ENCODE data around the gene GNB3.

GNB3 gene

DNA sequence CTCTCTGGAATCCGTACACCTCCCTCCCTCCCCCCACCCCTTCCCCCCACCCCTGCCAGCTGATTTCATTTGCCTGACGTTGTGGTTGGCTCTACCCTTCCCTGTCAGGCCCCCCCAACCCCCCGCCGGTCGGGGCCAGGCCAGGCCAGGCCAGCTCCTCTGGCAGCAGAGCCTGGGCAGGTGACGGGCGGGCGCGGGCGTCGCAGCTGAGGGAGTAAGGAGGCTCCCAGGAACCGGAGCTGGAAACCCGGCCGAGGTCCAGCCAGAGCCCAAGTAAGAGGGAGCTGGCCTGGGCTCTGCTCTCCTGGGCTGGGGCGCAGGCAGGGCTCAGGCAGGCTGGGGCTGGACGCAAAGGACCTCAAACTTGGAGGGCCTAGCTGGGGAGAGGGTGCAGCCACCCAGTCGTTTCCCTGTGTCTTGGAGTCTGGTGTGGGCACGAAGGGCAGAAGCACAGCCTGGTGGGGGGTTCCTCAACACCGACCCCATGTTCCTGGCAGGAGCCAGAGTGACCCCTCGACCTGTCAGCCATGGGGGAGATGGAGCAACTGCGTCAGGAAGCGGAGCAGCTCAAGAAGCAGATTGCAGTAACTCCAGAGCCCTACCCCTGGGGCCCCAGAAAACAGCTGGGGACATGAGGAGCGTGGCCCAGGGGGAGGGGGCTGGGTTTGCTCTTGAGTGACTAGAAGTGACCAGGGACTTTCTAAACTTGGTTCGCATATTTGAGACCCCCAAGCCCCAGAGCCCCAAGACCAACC, at the start of gene GNB3:
Gene GNB3, plus strand, starts transcription at position 165 of the 755 bp plus-strand sequence. Its CDS starts 363 bp downstream, at position 528.
- no peak for DNase-seq

DNA sequence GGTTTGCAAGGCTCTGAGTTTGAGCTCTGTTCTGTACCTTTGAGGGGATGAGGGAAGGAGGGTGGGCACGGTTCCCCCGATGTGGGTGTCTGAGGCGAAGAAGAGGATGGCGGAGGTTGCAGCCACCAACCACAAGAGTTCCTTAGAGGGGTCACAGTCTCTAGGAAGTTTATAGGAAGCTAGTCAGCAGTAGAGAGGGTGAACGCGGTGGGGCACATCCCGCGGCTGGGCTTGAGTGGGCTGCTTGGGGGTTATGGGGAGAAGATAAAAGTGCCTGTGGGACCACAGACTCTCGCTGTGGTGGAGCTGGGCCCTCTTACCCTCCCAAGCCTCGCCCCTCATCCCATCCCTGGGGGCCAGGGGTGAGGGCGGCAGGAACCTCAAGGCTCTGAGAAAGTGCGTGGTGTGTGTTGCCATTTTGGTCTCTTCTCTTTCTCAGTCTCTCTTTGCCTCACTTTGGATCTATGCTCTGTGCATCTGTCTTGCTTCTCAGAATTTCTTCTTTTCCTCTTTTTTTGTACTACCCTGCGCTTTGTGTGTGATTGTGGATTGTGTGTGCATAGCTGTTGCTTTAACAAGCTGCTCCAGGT, 48.7 kb upstream of the GNB3 start:
- no peak for DNase-seq

DNA sequence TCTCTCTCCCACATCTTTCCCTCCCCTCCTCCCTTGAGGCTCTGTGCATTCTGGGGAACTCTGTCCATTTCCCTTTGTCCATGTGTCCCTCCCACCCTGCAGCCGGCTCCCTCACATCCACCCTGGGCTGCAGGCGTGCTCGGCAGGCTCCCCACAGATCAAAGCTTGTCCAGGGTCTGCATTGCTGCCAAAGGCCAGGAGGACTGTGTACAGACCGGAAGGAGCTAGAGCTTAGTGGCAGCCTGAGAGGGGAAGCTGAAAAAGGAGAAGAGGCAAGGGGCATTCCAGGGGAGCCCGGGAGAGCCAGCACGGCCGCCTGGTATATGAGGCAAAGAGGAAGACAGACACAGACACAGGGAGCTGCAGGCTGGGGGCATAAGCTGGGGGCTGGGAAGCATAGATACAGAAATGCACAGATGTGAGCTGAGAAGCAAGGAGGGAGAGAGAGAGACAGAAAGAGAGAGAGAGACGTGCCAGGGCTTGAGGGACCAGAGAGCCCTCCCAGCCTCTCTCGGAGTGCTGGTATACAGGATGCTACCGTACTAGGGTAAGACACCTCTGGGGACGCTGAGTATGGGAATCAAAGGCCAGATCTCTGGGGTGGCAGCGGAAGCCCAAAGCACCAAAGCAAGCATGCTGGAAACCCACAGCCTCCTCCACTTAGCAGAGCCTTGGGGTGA, 48.1 kb upstream of the GNB3 start:
- no peak for DNase-seq

DNA sequence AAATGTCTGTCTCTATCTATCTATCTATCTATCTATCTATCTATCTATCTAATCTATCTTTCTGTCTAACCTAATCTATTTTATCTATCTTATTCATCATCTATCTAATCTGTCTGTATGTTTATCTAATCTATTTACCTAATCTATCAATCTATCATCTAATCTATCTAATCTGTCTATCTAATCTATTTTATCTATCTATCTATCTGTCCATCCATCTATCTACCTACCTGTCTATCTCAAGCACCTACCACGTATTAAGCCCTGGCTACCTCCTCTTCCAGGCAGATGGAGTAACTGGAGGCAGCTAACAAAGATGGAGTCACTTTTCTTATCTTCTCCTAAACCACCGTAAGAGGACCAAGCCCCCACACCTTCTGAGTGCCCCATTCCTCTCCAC, 45.6 kb upstream of the GNB3 start:
- DNase-seq = no peak

DNA sequence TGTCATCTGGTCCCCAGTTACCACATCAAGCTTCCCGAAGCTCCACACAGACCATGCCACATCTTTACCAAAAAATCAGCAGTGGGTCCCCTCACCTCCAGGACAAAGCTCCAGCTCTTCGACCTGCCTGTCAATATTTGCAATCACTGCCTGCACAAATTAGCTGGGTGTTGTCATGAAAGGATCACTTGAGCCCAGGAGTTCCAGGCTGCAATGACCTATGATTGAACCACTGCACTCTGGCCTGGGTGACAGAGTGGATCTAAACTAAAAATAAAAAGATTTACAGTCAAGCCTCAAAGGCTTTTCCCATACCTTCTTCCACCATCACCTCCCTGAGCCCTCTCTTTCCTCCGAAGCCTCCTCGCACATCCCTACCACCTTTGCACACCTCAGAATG, 44.1 kb upstream of the GNB3 start:
- DNase-seq = no peak

DNA sequence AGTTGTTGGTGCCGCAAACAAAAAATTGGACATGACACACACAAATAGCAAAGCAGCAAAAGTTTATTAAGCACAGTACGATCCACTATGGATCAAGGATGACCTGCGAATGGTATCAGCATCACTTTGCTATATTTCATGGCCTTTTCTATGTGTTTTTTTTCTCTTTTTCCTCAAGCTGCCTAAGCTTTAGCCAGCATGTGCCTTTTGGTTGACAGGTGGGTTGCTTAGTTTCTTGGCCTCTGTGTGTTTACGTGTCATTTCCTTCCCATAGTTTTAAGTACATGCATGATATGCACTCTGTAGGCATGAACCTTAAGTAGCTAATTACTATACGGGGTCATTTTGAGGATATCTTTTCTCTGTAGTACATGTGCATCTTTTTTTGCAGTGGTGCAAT, 41.6 kb upstream of the GNB3 start:
- DNase-seq = no peak

DNA sequence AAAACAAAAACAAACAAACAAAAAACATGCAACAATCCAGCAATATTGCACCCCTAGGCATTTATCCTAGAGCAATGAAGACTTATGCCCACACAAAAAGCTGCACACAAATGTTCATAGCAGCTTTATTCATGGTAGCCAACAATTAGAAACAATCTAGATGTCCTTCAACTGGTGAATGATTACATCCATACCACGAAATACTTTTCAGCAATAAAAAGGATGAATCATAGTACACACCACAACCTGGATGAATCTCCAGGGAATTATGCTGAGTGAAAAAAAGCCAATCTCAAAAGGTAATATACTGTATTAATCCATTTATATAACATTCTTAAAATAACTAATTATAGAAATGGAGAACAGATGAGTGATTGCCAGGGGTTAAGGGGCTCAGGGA, 33.6 kb upstream of the GNB3 start:
- DNase-seq = no peak

DNA sequence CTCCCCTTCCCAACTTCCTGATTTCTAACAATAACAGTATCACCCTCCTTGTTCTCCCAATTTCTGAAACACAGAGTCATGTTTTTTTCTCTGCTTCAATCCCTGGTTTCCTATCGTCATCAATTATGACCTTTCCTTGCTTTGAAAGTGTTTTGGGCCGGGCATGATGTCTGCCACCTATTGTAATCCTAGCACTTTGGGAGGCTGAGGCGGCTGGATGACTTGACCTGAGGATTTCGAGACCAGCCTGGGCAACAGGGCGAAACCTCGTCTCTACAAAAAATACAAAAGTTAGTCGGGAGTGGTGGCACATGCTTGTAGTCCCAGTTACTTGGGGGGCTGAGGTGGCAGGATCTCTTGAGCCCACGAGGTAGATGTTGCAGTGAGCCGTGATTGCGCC, 31.7 kb upstream of the GNB3 start:
- no peak for DNase-seq

DNA sequence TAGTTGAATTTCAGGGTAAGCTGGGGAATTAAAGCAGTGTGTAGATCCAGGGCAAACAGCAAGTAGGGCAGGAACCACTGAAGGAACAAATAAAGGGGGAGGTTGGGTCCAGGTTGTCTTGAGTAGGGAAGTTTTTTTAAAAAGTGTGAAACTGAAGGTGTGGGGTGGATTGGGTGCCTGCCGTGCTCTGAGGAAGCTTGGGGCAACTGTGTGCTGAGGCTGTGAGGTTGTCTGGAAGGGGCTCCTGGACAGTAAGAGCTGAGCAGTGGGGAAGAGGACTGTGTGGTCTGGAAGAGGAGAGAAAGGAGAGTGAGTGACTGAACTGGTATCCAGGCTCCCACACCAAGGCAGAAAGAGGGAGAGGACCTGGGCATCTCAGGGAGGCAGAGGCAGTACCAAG, 30.0 kb upstream of the GNB3 start:
- no peak for DNase-seq

DNA sequence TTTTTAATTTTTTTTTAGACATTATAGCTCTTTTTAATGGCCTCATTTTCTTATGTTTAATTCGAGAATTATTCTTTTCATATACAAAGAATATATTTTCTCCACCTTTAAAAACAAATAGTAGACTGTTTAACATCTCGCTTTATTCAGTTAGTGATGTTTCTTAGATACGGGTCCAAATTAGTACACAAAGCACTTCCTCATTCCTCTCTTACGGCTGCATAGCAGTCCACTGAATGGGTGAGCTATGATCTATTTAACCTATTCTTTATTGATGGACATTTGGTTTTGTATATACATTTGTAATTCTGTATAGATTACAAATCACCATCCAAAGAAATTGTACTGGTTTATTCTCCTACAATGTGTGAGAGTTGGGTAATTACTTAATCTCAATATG, 27.4 kb upstream of the GNB3 start:
- no peak for DNase-seq

DNA sequence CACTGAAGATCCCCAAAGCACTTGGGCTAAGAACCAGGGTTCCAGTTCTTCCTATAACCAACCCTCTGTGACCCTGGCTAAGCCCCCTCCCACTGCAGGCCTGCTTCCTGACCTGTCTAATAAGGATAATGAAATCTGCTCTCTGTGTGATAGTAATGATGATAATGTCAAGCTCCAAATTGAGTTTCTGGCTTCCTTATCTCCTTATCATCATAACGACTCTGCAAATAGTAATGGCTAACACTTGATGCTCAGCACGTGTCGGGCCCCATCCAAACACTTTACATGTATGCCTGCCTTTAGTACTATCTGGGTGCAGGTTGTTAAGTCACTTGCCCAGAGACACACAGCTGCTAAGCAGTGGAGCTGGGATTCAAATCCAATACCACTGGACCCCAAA, 24.1 kb upstream of the GNB3 start:
- no peak for DNase-seq

DNA sequence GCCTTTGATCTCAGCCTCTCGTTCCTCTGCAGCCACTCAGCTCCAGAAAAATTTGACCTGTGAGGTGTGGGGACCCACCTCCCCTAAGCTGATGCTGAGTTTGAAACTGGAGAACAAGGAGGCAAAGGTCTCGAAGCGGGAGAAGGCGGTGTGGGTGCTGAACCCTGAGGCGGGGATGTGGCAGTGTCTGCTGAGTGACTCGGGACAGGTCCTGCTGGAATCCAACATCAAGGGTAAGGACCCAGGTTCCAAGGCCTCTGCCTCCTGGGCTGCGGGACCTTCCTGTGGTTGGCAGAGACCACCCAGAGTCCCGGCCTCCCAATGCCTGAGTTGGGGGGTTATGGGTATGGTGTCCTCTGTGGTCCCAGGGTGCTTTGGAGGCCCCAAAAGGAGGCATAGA, 23.6 kb upstream of the GNB3 start:
- DNase-seq = no peak

DNA sequence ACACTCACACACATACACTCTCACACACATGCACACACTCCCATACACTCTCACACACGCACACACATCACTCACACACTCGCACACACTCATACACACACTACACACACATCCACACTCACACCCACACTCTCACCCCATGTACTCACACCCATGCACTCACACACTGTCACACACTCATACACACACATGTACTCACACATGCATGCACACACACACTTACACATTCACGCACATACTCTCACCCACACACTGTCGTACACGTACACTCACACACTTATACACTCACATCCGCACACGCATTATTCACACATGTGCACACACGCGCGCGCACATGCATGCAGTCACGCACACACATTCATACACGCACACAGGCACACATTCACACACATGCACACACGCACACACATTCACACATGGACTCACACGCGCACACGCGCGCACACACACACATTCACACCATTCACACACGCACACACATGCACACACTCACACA, 23.0 kb upstream of the GNB3 start:
- no peak for DNase-seq

DNA sequence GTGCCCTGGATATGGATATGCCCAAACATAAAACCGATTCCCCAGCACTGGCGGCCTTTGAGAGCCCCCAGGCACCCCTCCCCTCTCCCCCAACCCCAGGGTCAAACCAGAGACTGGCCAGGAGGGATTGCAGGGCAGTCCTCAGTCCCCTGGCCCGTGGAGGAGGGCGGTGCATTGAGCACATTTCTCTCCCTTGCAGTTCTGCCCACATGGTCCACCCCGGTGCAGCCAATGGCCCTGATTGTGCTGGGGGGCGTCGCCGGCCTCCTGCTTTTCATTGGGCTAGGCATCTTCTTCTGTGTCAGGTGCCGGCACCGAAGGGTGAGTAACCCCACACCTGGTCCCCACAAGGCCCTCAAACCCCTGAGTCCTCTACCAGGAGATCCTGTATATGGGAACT, 22.5 kb upstream of the GNB3 start:
- no peak for DNase-seq

DNA sequence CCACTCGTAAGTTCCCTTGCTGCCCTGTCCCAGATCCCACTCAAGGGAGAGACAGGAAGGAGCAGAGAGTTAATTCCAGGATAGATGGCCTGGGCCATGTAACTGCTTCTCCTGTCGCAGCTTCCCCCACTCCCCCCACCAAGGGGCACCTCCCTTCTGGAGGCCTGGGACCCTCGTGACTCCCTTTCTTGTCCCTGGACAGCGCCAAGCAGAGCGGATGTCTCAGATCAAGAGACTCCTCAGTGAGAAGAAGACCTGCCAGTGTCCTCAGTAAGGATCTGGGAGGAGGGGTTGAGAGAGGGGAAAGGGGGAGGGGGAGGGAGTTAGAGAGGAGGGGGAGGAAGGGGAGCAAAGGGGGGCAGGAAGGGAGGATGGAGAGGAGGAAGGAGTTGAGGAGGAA, 22.1 kb upstream of the GNB3 start:
- DNase-seq = no peak

DNA sequence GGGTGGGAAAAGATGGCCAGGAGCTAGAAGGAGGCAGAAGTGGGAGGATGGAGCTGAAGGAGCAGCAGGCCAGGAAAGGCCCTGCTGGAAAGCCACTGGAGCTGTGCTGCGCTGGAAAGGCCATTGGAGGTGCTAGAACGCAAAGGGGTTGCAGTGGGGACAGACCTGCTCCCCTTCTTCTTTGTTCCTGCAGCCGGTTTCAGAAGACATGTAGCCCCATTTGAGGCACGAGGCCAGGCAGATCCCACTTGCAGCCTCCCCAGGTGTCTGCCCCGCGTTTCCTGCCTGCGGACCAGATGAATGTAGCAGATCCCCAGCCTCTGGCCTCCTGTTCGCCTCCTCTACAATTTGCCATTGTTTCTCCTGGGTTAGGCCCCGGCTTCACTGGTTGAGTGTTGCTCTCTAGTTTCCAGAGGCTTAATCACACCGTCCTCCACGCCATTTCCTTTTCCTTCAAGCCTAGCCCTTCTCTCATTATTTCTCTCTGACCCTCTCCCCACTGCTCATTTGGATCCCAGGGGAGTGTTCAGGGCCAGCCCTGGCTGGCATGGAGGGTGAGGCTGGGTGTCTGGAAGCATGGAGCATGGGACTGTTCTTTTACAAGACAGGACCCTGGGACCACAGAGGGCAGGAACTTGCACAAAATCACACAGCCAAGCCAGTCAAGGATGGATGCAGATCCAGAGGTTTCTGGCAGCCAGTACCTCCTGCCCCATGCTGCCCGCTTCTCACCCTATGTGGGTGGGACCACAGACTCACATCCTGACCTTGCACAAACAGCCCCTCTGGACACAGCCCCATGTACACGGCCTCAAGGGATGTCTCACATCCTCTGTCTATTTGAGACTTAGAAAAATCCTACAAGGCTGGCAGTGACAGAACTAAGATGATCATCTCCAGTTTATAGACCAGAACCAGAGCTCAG, 21.4 kb upstream of the GNB3 start:
- DNase-seq = no peak

DNA sequence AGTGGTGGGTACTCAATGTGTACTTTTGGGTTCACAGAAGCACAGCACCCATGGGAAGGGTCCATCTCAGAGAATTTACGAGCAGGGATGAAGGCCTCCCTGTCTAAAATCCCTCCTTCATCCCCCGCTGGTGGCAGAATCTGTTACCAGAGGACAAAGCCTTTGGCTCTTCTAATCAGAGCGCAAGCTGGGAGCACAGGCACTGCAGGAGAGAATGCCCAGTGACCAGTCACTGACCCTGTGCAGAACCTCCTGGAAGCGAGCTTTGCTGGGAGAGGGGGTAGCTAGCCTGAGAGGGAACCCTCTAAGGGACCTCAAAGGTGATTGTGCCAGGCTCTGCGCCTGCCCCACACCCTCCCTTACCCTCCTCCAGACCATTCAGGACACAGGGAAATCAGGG, 20.6 kb upstream of the GNB3 start:
- no peak for DNase-seq

DNA sequence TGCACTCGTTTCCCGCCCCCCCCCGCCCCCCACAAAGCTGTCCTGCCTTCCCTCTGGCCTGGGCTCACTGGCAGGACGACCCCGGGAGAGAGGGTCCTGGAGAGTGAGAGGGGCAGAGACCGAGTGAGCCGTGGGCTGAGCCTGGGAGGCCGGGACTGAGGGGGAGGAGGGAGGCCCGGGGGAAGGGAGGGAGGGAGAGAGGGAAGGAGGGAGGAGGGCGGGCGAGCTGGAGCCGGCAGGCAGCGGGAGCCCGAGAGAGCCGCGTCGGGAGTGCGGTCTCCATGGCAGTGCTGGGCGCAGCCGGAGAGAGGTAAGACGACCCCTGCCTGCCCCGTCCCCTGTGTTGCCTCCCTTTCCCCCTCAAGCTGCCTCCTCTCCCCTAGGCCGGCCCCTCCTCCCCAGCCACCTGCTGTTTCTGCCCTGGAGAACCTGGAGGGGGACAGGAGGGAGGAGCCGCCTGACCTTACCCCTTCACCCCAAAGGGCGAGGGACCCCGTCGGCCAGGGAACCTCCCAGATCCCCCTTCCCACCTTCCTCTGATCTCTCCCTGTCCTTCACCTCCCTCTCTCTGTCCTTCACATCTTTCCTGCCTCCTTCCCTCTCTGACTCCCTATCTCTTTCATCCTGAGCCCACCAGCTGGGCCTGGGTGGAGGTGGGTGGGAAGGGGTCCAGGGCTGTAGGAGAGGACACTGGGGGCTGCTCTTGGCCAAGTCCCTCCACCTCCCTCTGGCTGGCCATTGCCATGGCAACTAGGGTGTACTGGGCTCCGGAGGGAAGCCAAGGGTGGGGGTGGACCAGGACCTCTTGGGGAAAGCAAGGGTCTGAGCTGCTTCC, 18.9 kb upstream of the GNB3 start, which contains the start of gene GPR162:
Gene GPR162, plus strand, starts transcription at position 231 of the 835 bp plus-strand sequence. CDS start 2,078 bp downstream, outside the sequence.
- DNase-seq = no peak

DNA sequence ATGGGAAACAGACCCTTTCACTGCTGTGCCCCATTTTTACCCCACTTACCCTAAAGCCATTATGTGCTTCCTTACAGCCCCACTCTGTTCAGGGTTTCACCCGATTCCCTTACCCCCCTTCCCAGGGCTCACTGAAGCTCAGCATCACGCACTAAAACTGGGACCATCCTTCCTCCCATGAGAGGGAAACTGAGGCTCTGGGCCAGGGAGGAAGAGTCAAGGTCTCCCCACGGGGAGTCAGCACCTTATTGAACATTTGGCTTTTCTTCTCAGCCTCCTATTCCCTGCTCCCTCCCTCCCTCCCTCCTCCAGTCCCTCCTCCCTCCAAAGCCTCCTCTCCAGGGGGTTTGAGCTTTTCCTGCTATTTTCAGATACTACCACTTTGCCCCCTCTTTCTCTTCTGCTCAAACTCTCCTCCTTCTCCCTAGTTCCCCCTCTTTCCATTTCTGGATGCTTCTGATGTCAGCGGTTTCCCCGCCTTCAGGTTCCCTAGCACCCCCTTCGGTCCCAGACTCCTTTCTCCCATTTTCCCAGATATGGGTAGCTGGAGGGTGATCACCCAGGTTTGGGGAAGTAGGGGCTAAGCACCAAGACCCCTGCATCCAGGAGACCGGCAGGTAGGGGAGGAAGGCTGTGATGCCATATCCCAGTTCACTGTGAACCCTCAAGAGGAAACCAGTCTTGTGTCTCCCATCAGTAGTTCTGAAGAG, 18.1 kb upstream of the GNB3 start:
- DNase-seq = no peak

DNA sequence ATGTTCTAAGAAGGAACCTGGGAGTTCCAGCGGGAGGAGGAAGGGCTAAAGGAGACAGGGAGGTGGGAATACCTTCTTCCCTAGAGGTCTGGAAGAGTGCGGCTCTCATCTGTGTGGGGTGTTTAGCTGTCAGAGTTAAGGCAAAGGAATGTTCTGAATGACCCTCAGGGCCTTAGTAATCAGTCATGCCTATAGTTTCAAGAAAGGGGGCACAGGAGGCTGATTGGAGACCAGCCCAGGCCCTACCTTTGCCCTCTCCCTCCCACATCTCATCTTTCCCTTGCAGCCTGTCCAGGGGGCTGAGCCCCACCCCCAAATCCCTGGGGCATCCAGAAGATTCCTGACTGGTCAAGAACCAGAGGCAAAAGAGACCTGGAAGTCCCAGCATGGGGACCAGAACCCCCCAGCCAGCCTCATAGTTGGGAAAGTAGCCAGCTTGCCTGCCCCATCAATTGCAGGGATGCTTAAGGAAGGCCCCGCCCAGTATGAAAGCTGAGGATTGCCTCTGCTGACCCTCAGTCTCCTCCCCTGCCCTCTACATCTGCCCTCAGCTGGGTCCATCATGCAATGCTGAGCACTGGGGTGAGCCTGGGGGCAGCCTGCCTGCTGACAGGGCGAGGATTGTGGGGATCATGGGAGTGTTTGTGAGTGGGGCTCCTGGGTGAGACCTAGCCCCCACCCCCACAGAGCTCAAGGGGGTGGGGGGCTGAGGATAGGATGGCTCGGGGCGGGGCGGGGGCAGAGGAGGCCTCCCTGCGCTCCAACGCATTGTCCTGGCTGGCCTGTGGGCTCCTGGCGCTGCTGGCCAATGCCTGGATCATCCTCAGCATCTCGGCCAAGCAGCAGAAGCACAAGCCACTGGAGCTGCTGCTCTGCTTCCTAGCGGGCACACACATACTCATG, 17.3 kb upstream of the GNB3 start:
- no peak for DNase-seq
